ENCODE data around the gene PAX8.

DNA sequence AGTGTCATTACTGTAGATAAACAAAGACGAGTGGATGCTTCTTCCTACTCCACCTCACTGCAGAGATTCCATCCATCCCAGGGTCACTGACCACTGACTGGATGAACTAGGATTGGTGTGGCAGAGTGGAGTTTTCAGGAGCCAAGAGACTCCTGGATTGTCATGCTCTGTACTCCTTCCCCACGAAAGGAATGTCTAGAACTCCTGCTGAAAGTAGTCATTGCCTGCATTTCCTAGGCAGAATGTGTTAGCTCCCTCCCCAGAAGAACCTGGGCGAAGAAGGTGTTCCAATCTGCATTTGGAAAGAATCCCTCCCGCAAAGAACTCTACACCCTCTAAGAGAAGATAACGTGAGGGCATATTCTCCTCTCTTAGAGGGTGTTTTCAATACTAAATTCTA lies 6.2 kb downstream of the PAX8 start:
- TF ChIP-seq, protein P1, sequence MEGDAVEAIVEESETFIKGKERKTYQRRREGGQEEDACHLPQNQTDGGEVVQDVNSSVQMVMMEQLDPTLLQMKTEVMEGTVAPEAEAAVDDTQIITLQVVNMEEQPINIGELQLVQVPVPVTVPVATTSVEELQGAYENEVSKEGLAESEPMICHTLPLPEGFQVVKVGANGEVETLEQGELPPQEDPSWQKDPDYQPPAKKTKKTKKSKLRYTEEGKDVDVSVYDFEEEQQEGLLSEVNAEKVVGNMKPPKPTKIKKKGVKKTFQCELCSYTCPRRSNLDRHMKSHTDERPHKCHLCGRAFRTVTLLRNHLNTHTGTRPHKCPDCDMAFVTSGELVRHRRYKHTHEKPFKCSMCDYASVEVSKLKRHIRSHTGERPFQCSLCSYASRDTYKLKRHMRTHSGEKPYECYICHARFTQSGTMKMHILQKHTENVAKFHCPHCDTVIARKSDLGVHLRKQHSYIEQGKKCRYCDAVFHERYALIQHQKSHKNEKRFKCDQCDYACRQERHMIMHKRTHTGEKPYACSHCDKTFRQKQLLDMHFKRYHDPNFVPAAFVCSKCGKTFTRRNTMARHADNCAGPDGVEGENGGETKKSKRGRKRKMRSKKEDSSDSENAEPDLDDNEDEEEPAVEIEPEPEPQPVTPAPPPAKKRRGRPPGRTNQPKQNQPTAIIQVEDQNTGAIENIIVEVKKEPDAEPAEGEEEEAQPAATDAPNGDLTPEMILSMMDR (IDR thresholded peaks at IDR 0.05; ENCODE audit: low read depth, low read length, poor library complexity, severe bottlenecking), result no peak
- no peak for TF ChIP-seq EZH2phosphoT487 (IDR thresholded peaks at IDR 0.05; ENCODE audit: borderline replicate concordance, low read length)
